Brain microvascular endothelial cell (primary cell): ENCODE results near the gene FOXK1.

Experiments
- DNase-seq: peaks from one replicate; pipeline ENCODE4 v3.0.0-alpha.2; 2020
- H3K27ac ChIP-seq: fragments of 250-450 bp; sonication (Bioruptor Pico); 2 replicates; pipeline ENCODE4 v1.5.1; 2020; ENCODE audit warnings: mild to moderate bottlenecking, moderate library complexity
- H3K27me3 ChIP-seq: fragments of 250-450 bp; sonication (Bioruptor Pico); replicated peaks from 2 replicates; pipeline ENCODE4 v1.5.1; 2020; ENCODE audit warnings: mild to moderate bottlenecking
- H3K36me3 ChIP-seq: fragments of 250-450 bp; sonication (Bioruptor Pico); replicated peaks from 2 replicates; pipeline ENCODE4 v1.5.1; 2020; ENCODE audit warnings: mild to moderate bottlenecking
- H3K4me3 ChIP-seq: 2 replicates; pipeline ENCODE4 v1.5.1; 2011; ENCODE audit warnings: low read depth, mild to moderate bottlenecking, control low read depth, low read length, moderate library complexity
- in situ Hi-C: cut with HindIII; loops from 2 replicates; pipeline ENCODE4 v1.10.0; 2017; ENCODE audit warnings: low sequenced_read_pairs, low pct_ligation_motif_present
- TF ChIP-seq, protein P1 (sequence below): IDR thresholded peaks from 2 replicates; pipeline ENCODE4 v1.5.1; 2011; ENCODE audit warnings: low read depth, mild to moderate bottlenecking, moderate library complexity, low read length, control low read depth, inconsistent platforms; ENCODE audit errors: missing control alignments

Gene FOXK1

DNA sequence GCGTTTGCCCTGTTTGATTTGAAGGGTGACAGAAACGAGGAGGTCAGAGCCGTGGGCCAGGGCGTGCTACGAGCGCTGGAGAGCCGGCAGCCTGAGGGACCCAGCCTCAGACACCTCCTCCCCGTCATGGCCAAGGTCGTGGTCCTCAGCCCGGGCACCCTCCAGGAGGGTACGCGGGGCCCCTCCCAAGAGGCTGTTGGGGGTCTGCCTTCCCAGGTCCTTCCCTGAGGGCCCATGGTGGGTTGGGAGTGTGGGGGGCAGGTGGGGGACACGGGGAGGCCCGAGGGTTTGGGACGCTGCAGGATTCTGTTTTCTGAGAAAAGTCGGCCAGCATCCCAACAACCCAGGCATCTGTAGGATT, 101.2 kb downstream of the FOXK1 start:
- peaks cover 71% of the 10 kb centered on the region for H3K36me3 ChIP-seq
- no peak overlapping the region for H3K4me3 ChIP-seq
- H3K27ac ChIP-seq: no peak overlapping the region
- TF ChIP-seq, protein P1, sequence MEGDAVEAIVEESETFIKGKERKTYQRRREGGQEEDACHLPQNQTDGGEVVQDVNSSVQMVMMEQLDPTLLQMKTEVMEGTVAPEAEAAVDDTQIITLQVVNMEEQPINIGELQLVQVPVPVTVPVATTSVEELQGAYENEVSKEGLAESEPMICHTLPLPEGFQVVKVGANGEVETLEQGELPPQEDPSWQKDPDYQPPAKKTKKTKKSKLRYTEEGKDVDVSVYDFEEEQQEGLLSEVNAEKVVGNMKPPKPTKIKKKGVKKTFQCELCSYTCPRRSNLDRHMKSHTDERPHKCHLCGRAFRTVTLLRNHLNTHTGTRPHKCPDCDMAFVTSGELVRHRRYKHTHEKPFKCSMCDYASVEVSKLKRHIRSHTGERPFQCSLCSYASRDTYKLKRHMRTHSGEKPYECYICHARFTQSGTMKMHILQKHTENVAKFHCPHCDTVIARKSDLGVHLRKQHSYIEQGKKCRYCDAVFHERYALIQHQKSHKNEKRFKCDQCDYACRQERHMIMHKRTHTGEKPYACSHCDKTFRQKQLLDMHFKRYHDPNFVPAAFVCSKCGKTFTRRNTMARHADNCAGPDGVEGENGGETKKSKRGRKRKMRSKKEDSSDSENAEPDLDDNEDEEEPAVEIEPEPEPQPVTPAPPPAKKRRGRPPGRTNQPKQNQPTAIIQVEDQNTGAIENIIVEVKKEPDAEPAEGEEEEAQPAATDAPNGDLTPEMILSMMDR: no peak
- H3K27me3 ChIP-seq: no peaks in the 10 kb centered on the region
- in situ Hi-C loops: no loop called here
- no peak for DNase-seq

DNA sequence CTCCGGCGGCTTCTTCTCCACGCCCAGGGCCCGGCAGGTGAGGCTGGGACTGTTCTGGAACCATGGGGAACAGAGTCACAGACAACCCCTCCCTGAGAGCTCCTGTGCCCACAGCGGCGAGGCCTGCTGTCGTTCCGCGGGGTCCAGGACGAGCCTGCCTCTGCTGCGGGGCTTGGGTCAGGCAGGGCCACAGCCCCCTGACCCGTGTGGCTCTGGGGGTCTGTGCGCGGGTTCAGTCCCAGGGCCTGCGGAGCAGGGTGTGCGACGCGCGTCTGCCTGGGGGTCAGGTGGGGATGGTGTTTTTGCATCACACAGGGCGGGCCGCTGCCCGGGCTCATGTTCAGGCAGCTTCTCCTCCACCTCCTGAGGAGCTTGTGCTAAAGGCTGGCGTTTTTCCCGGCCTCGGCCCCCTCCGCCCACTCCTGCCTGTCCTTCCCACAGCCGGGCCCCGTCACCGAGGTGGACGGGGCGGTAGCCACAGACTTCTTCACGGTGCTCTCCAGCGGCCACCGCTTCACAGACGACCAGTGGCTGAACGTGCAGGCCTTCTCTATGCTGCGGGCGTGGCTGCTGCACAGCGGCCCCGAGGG, 101.8 kb downstream of the FOXK1 start:
- TF ChIP-seq, protein P1: no peak
- no peaks in the 10 kb centered on the region for H3K27me3 ChIP-seq
- peaks cover 77% of the 10 kb centered on the region for H3K36me3 ChIP-seq
- H3K27ac ChIP-seq: no peak overlapping the region
- no peak overlapping the region for H3K4me3 ChIP-seq
- in situ Hi-C loops: no loop called here
- no peak for DNase-seq

GRCh38 chr7:4784799-4785198, 102.7 kb downstream of the FOXK1 start:
- Histone ChIP-seq H3K27me3 (no peaks in the 10 kb centered on the region), H3K4me3 (no peak overlapping the region), H3K36me3 (peaks cover 85% of the 10 kb centered on the region), H3K27ac (no peak overlapping the region)
- no peak for DNase-seq
- TF ChIP-seq, protein P1: no peak
- in situ Hi-C loops: no loop called here

GRCh38 chr7:4785371-4785770, 103.3 kb downstream of the FOXK1 start:
- TF ChIP-seq, protein P1: no peak
- H3K27ac ChIP-seq: no peak overlapping the region
- no peak for DNase-seq
- no peaks in the 10 kb centered on the region for H3K27me3 ChIP-seq
- in situ Hi-C loops: no loop called here
- H3K4me3 ChIP-seq: no peak overlapping the region
- peaks cover 87% of the 10 kb centered on the region for H3K36me3 ChIP-seq

- H3K4me3 ChIP-seq: no peak overlapping the region
- no peak for DNase-seq
- H3K27me3 ChIP-seq: no peaks in the 10 kb centered on the region
- no peak overlapping the region for H3K27ac ChIP-seq
- H3K36me3 ChIP-seq: peaks cover 92% of the 10 kb centered on the region
- TF ChIP-seq, protein P1: no peak
- in situ Hi-C loops: no loop called here
These were observed 103.9 kb downstream of the FOXK1 start for GRCh38 chr7:4786015-4786414.

- H3K27me3 ChIP-seq: no peaks in the 10 kb centered on the region
- peaks cover 87% of the 10 kb centered on the region for H3K36me3 ChIP-seq
- in situ Hi-C loops: no loop called here
- DNase-seq: no peak
- H3K27ac ChIP-seq: no peak overlapping the region
- TF ChIP-seq, protein P1: no peak
- no peak overlapping the region for H3K4me3 ChIP-seq
These were observed 105.4 kb downstream of the FOXK1 start for GRCh38 chr7:4787541-4787940.
